ENCODE measurements around the gene SHANK2. TPM values are rescaled to one million over a fixed set of nuclear protein-coding genes. Genes with fewer than 3 reads are reported as not detected.

The SHANK2 gene
- total and polyA plus RNA-seq, 2 donors (not counting 3 experiments of a cell fraction or from before 2014, with no cell fraction given) = not detected

GRCh38 chr11:71236836-71237475, 15.4 kb downstream of the SHANK2 start:
- dilution Hi-C loops (cut with MboI; ENCODE audit: extremely low pct_ligation_motif_present, low sequenced_read_pairs) (no loop called here), intact Hi-C loops (cut with micrococcal nuclease) (no loop called here)
- Histone ChIP-seq H3K9me1 (replicated peaks; ENCODE audit: control insufficient read depth, extremely low read depth, insufficient read depth, low read length) (no peaks in the 10 kb centered on the region), H3K4me2 (ENCODE audit: insufficient read depth, low read length) (no peak overlapping the region), H3K36me3 (ENCODE audit: control insufficient read depth in 2 of 2, extremely low read depth in 1 of 2, insufficient read depth in 2 of 2, low read length in 2 of 2) (no peaks in the 10 kb centered on the region), H3K4me3 (replicated peaks in 1 of 3; ENCODE audit: insufficient read depth in 1 of 3, low read depth in 1 of 3, low read length in 3 of 3) (no peak overlapping the region), H3K4me1 (ENCODE audit: control insufficient read depth, extremely low read depth, insufficient read depth, low read length) (no peaks in the 10 kb centered on the region), H3K27ac (ENCODE audit: insufficient read depth, low read depth, low read length) (no peak overlapping the region), H3K27me3 (ENCODE audit: control insufficient read depth in 2 of 2, insufficient read depth in 2 of 2, low read length in 2 of 2) (no peaks in the 10 kb centered on the region), H3K9me3 (replicated peaks; ENCODE audit: control insufficient read depth, insufficient read depth, low read length) (no peaks in the 10 kb centered on the region), H4K20me1 (replicated peaks; ENCODE audit: control insufficient read depth, extremely low read depth, insufficient read depth, low read length) (no peaks in the 10 kb centered on the region), H3K9ac (replicated peaks; ENCODE audit: extremely low read depth, insufficient read depth, low read length) (no peak overlapping the region), H2AFZ (ENCODE audit: low read depth, low read length) (no peak overlapping the region), H3K79me2 (ENCODE audit: control insufficient read depth, insufficient read depth, low read length) (no peaks in the 10 kb centered on the region)
- DNase-seq (ENCODE audit: low read depth, low spot score) (no peak), FAIRE-seq (no peak)
- TF ChIP-seq GATA2 (IDR thresholded peaks at IDR 0.05; ENCODE audit: insufficient read depth, insufficient read length, low read depth, low read length) (no peak), MAX (IDR thresholded peaks at IDR 0.05; ENCODE audit: insufficient read depth, insufficient read length) (no peak), POLR2AphosphoS5 (IDR thresholded peaks at IDR 0.05; ENCODE audit: insufficient read depth, low read depth, low read length) (no peak), CTCF (IDR thresholded peaks at IDR 0.05; ENCODE audit: extremely low read depth in 1 of 2, insufficient read depth in 1 of 2, low read depth in 1 of 2, low read length in 2 of 2) (no peak), JUN (IDR thresholded peaks at IDR 0.05; ENCODE audit: borderline replicate concordance, insufficient read depth, insufficient read length, low read depth) (no peak)
- ChIA-PET POLR2A (no interaction called here), CTCF (no interaction called here)
- BruUV-seq (replicated peaks) = no TSS peak

Data from endothelial cell of umbilical vein (primary cell).